Naive B cell (primary cell): ENCODE results near the gene RTTN. TPM values are rescaled to one million over a fixed set of nuclear protein-coding genes. Genes with fewer than 3 reads are reported as not detected.

Source experiments
- ATAC-seq, 2 donors: fragments of 150-1000 bp; cut with Tn5 transposase; 2 replicates each; pipeline ENCODE4 v1.10.0; 2021; ENCODE audit warnings: low read depth in 2 of 2, mild to moderate bottlenecking in 2 of 2, moderate library complexity in 2 of 2
- DNase-seq: peaks from one replicate; pipeline ENCODE4 v3.0.0; 2022
- H3K27ac Mint-ChIP-seq, 6 donors: one replicate each; pipeline ENCODE4 v1.8.0; 2020 to 2022; ENCODE audit warnings: mild to moderate bottlenecking in 6 of 6, mixed read lengths in 6 of 6, moderate library complexity in 5 of 6, inconsistent platforms in 2 of 6
- H3K27me3 Mint-ChIP-seq, 3 donors: one replicate each; pipeline ENCODE4 v1.8.0; 2021 to 2022; ENCODE audit warnings: mixed read lengths in 3 of 3, mild to moderate bottlenecking in 1 of 3
- H3K36me3 Mint-ChIP-seq, 2 donors: one replicate each; pipeline ENCODE4 v1.8.0; 2020 to 2022; ENCODE audit warnings: mixed read lengths in 2 of 2, inconsistent platforms in 1 of 2, mild to moderate bottlenecking in 1 of 2
- H3K4me1 Mint-ChIP-seq, 3 donors: one replicate each; pipeline ENCODE4 v1.8.0; 2020 to 2022; ENCODE audit warnings: mixed read lengths in 3 of 3, inconsistent platforms in 1 of 3, mild to moderate bottlenecking in 1 of 3, moderate library complexity in 1 of 3
- H3K4me3 Mint-ChIP-seq, 8 donors: one replicate each; pipeline ENCODE4 v1.8.0; 2020 to 2022; ENCODE audit warnings: mild to moderate bottlenecking in 8 of 8, mixed read lengths in 8 of 8, moderate library complexity in 8 of 8, inconsistent platforms in 2 of 8
- H3K9me3 Mint-ChIP-seq, 7 donors: one replicate each; pipeline ENCODE4 v1.8.0; 2020 to 2022; ENCODE audit warnings: mixed read lengths in 7 of 7, mild to moderate bottlenecking in 5 of 7, inconsistent platforms in 2 of 7, moderate library complexity in 1 of 7
- polyA plus RNA-seq, 6 donors: library from polyadenylated mRNA; unstranded; fragments of 300-500 nt; fragmentation: Illumina TruSeq; gene quantifications; one replicate each; pipeline ENCODE4 v1.2.3, GENCODE V29; 2021; ENCODE audit warnings: low read depth in 6 of 6

Gene RTTN
- polyA plus RNA-seq, 6 donors from 2014 or later: 3.1 to 9.2 (median 3.8) TPM

GRCh38 chr18:70041459-70042050, 163.9 kb downstream of the RTTN start:
- Mint-ChIP-seq H3K27ac (peak overlapping the region in 1 of 6 donors; percentile 28), H3K4me3 (no peak overlapping the region), H3K4me1 (peaks cover 4 to 6% (median 5%) of the 10 kb centered on the region in 3 donors), H3K9me3 (no peaks in the 10 kb centered on the region), H3K27me3 (no peaks in the 10 kb centered on the region), H3K36me3 (peaks cover 15 to 17% of the 10 kb centered on the region in 2 donors)
- no peak for ATAC-seq
- no peak for DNase-seq

GRCh38 chr18:70039186-70039585, 166.3 kb downstream of the RTTN start:
- ATAC-seq (no peak), DNase-seq (no peak)
- H3K4me3 Mint-ChIP-seq: no peak overlapping the region
- H3K27ac Mint-ChIP-seq: no peak overlapping the region
- H3K4me1 Mint-ChIP-seq: peaks cover 6 to 13% (median 9%) of the 10 kb centered on the region in 3 donors
- no peaks in the 10 kb centered on the region for H3K27me3 Mint-ChIP-seq
- H3K36me3 Mint-ChIP-seq: peaks cover 15 to 17% of the 10 kb centered on the region in 2 donors
- H3K9me3 Mint-ChIP-seq: peaks cover 0 to 5% (median 0%) of the 10 kb centered on the region in 7 donors

DNA sequence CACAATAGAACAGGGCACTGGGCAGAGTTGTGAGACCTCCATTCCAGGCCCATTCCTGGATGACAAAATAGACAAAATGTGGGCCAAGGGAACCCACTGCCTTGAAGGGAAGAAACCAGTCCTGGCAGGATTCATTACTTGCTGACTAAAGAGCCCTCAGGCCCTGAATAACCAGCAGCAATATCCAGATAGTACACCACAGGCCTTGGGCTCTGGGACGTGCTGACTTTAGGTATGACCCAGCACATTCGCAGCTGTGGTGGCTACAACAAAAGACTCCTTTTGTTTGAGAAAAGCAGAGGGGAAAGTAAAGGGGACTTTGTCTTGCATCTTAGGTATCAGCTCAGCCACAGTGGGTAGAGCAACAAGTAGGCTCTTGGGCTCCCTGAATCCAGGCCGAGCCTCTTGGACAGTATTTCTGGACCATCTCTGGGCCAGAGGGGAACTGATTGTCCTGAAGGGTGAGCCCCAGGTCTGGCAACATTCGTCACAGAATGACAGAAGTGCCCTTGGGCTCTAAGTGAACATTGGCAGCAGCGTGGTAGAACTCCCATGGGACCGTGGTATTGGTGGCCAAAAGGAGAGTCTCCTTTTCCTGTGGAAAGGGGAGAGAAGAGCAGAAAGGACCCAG, 167.9 kb downstream of the RTTN start:
- Mint-ChIP-seq H3K36me3 (peaks cover 22 to 26% of the 10 kb centered on the region in 2 donors), H3K27me3 (no peaks in the 10 kb centered on the region), H3K4me3 (no peak overlapping the region), H3K9me3 (peaks cover 0 to 5% (median 0%) of the 10 kb centered on the region in 7 donors), H3K27ac (peak overlapping the region in 1 of 6 donors; percentile 10), H3K4me1 (peaks cover 6 to 20% (median 9%) of the 10 kb centered on the region in 3 donors)
- ATAC-seq (no peak), DNase-seq (no peak)

GRCh38 chr18:70036771-70037347, 168.6 kb downstream of the RTTN start:
- ATAC-seq (peak; percentile 86 to 91), DNase-seq (peak; percentile 10)
- Mint-ChIP-seq H3K27ac (peak overlapping the region in 4 of 6 donors; percentile 17 to 64 (median 44)), H3K9me3 (peaks cover 0 to 5% (median 0%) of the 10 kb centered on the region in 7 donors), H3K4me1 (peaks cover 6 to 20% (median 9%) of the 10 kb centered on the region in 3 donors), H3K36me3 (peaks cover 20 to 27% of the 10 kb centered on the region in 2 donors), H3K4me3 (no peak overlapping the region), H3K27me3 (no peaks in the 10 kb centered on the region)

GRCh38 chr18:70036168-70036567, 169.3 kb downstream of the RTTN start:
- Mint-ChIP-seq H3K4me1 (peaks cover 6 to 20% (median 9%) of the 10 kb centered on the region in 3 donors), H3K9me3 (peaks cover 0 to 5% (median 0%) of the 10 kb centered on the region in 7 donors), H3K27me3 (no peaks in the 10 kb centered on the region), H3K4me3 (no peak overlapping the region), H3K27ac (peak overlapping the region in 2 of 6 donors; percentile 17 to 23), H3K36me3 (peaks cover 20 to 25% of the 10 kb centered on the region in 2 donors)
- ATAC-seq (no peak), DNase-seq (no peak)

DNA sequence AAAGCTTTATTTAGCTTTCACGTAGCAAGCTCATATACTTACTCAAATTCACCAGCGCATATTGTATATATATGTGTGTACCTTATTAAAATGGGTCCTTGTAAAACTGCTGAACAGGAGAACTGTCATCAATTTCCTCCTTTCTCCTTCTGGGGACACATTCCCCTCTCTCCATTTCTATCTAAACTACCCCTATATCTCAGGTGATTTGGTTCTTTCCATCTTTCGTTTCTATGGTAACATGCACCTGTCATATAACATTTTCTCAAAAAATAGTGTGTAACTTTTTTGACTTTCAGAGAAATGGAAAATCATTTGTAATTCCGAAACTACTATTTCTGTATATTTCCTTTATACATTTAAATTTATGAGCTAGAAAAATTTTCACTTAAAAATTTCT, 174.3 kb downstream of the RTTN start:
- ATAC-seq: no peak
- Mint-ChIP-seq H3K4me3 (no peak overlapping the region), H3K9me3 (peaks cover 0 to 2% (median 0%) of the 10 kb centered on the region in 7 donors), H3K4me1 (peaks cover 0 to 11% (median 2%) of the 10 kb centered on the region in 3 donors), H3K36me3 (peaks cover 23 to 29% of the 10 kb centered on the region in 2 donors), H3K27me3 (no peaks in the 10 kb centered on the region), H3K27ac (peak overlapping the region in 1 of 6 donors; percentile 65)
- DNase-seq: no peak

DNA sequence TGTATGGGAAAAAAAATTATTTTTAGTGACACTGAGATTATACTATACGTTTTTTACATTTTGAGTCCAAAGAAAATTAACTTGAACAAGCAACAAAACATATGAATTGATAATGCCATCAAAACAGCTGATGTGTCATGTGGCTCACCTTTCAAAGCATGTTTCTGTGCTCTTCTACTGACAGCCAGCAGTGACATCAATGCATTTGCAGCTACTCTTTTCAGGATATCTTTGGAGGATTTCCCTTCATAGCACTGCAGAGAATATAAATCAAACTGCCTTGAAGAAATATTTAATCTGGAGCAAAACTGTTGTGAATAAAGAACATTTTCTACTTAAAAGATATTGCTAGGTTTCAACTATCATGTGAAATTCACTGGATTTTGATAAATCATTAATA, 174.8 kb downstream of the RTTN start:
- Mint-ChIP-seq H3K27me3 (no peaks in the 10 kb centered on the region), H3K27ac (no peak overlapping the region), H3K4me1 (peaks cover 0 to 7% (median 0%) of the 10 kb centered on the region in 3 donors), H3K9me3 (no peaks in the 10 kb centered on the region), H3K4me3 (no peak overlapping the region), H3K36me3 (peaks cover 28 to 34% of the 10 kb centered on the region in 2 donors)
- no peak for DNase-seq
- no peak for ATAC-seq

GRCh38 chr18:70029163-70029562, 176.3 kb downstream of the RTTN start:
- Mint-ChIP-seq H3K4me3 (no peak overlapping the region), H3K4me1 (peaks cover 0 to 7% (median 0%) of the 10 kb centered on the region in 3 donors), H3K9me3 (no peaks in the 10 kb centered on the region), H3K27ac (no peak overlapping the region), H3K36me3 (peaks cover 38 to 43% of the 10 kb centered on the region in 2 donors), H3K27me3 (no peaks in the 10 kb centered on the region)
- ATAC-seq (no peak), DNase-seq (no peak)

DNA sequence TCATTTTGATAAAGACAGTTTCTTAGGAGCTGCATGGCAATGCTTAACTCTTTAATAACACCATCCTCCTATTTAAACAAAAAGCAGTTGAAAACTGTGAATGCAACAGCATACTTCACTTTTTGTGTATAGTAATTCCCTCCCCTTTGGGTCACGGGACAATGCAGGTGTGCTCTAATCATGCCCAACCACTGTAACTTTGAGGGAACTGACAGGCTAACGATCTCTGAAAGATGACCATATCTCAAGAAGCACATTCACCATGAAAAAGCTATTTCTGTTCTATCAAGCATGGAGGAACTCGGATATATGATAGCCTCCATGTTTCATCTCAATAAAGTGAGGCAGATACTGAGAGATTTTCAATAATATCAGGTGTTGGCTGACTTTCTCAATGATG, 176.8 kb downstream of the RTTN start:
- H3K36me3 Mint-ChIP-seq: peaks cover 40 to 43% of the 10 kb centered on the region in 2 donors

DNA sequence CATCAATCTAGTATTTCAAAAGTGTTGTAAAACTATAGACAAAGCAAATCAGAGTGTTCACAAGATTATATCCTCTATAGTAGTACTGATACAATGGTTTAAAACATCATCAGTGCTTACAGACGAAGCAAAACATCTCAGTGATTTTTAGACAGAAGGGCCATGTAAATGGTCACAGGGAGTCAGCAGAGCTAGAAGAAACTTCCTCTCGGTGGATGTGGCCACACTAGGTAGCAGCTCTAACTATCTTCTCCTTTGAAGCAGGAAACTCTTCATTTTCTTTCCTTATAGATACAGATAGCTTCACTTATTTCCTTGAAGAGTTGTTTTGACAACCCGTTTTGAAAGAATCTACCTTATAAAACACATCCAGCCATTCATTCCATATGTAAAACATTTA, 177.4 kb downstream of the RTTN start:
- Mint-ChIP-seq H3K36me3 (peaks cover 40 to 42% of the 10 kb centered on the region in 2 donors), H3K4me1 (peaks cover 0 to 2% (median 0%) of the 10 kb centered on the region in 3 donors), H3K4me3 (no peak overlapping the region), H3K27ac (no peak overlapping the region), H3K9me3 (no peaks in the 10 kb centered on the region), H3K27me3 (no peaks in the 10 kb centered on the region)
- no peak for ATAC-seq
- no peak for DNase-seq

More for the DNA sequence above, 176.8 kb downstream of the RTTN start:
- Mint-ChIP-seq H3K9me3 (no peaks in the 10 kb centered on the region), H3K27me3 (no peaks in the 10 kb centered on the region), H3K4me3 (no peak overlapping the region), H3K4me1 (peaks cover 0 to 7% (median 0%) of the 10 kb centered on the region in 3 donors), H3K27ac (no peak overlapping the region)
- DNase-seq (no peak), ATAC-seq (no peak)

GRCh38 chr18:70025580-70025979, 179.9 kb downstream of the RTTN start:
- no peaks in the 10 kb centered on the region for H3K4me1 Mint-ChIP-seq
- no peaks in the 10 kb centered on the region for H3K9me3 Mint-ChIP-seq
- ATAC-seq (no peak), DNase-seq (no peak)
- no peaks in the 10 kb centered on the region for H3K27me3 Mint-ChIP-seq
- H3K36me3 Mint-ChIP-seq: peaks cover 43 to 49% of the 10 kb centered on the region in 2 donors
- peak overlapping the region in 1 of 6 donors; percentile 10 for H3K27ac Mint-ChIP-seq
- H3K4me3 Mint-ChIP-seq: no peak overlapping the region

DNA sequence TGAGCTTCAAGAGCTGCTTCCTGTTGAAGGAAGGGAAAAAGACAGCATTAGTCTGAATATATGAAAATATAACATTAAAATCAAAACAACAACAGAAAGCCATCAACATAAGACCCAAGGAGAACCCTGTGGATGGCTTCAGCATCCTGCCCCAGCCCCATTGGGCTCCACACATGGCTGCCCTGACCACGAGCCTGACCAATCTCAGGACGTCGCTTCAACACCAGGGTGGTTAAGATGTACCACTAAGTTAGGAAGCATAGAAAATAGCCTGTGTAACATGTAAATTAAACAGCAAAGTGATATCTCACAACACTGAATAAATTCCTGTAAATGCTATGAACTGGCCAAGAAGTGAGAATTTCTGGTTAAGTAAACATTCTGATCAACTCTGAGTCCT, 180.7 kb downstream of the RTTN start:
- ATAC-seq: no peak
- Mint-ChIP-seq H3K27ac (no peak overlapping the region), H3K4me1 (no peaks in the 10 kb centered on the region), H3K9me3 (no peaks in the 10 kb centered on the region), H3K4me3 (no peak overlapping the region), H3K27me3 (no peaks in the 10 kb centered on the region), H3K36me3 (peaks cover 42 to 49% of the 10 kb centered on the region in 2 donors)
- no peak for DNase-seq

DNA sequence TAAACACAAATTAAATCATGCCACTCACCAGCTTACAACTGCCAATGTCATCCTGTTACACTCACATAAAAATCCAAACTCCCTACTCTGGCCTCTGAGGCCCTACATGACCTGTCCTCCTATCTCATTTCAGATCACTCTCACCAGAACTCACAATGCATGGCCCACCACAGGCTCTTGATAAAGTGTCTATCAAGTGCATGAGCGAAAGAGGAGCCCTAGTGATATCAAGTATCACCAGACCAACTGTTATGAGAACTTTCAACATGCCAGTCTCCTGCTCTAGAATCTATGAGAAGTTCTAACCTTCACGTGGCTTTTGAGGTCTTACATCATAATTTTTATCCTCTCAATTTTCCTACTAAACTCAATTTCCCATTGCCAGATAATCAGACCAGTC, 181.4 kb downstream of the RTTN start:
- peak overlapping the region in 1 of 6 donors; percentile 51 for H3K27ac Mint-ChIP-seq

DNA sequence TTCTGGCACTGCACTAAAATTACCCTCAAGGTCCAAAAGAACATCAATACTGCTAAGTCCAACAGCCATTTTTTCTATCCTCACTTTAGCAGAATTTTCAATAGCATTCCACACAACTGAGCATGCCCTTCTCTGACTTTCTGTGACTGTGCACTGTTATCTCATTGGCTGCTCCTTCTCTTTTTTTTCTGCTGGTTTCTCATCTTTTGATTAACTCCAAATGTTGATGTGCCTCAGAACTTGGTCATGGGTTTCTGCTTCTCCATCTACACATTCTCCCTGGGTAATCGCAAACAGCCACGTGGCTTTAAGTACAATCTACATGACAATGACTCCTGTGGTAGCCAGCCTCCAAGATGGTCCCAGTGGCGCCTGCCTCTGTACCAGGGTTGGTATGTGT, 182.9 kb downstream of the RTTN start:
- DNase-seq: no peak
- H3K4me3 Mint-ChIP-seq: no peak overlapping the region
- H3K4me1 Mint-ChIP-seq: no peaks in the 10 kb centered on the region
- H3K9me3 Mint-ChIP-seq: no peaks in the 10 kb centered on the region
- H3K36me3 Mint-ChIP-seq: peaks cover 40 to 50% of the 10 kb centered on the region in 2 donors
- no peaks in the 10 kb centered on the region for H3K27me3 Mint-ChIP-seq
- no peak for ATAC-seq
- H3K27ac Mint-ChIP-seq: peak overlapping the region in 2 of 6 donors; percentile 5 to 41

More for the DNA sequence above, 181.4 kb downstream of the RTTN start:
- H3K36me3 Mint-ChIP-seq: peaks cover 38 to 49% of the 10 kb centered on the region in 2 donors
- no peaks in the 10 kb centered on the region for H3K9me3 Mint-ChIP-seq
- no peaks in the 10 kb centered on the region for H3K4me1 Mint-ChIP-seq
- H3K4me3 Mint-ChIP-seq: no peak overlapping the region
- DNase-seq: no peak
- ATAC-seq: no peak
- no peaks in the 10 kb centered on the region for H3K27me3 Mint-ChIP-seq
